ENCODE results near the gene ARHGAP30. TPM values are rescaled to one million over a fixed set of nuclear protein-coding genes. Genes with fewer than 3 reads are reported as not detected.

The ARHGAP30 gene
- total RNA-seq, 2 donors from 2014 or later: 3.2 to 5.3 TPM

- intact Hi-C loops (cut with DNase I): loop anchor here (5.0 to 10.0 kb wide), 2 partner anchors 100 to 273 kb away; partner anchors contain the start of gene KLHDC9
- peaks cover 0 to 16% of the 10 kb centered on the region in 2 donors for H3K36me3 ChIP-seq
- H3K4me1 ChIP-seq (replicated peaks): no peaks in the 10 kb centered on the region
- H3K27ac ChIP-seq: peak overlapping the region in 1 of 2 donors; percentile 35
- H3K27me3 ChIP-seq (replicated peaks; ENCODE audit: insufficient read depth): no peaks in the 10 kb centered on the region
- no peaks in the 10 kb centered on the region for H3K9me3 ChIP-seq
- DNase-seq (ENCODE audit: low spot score): peak; percentile 57
- TF ChIP-seq POLR2AphosphoS5 (IDR thresholded peaks at IDR 0.05) (peak; percentile 60), POLR2A (IDR thresholded peaks at IDR 0.05) (no peak)
- TF ChIP-seq, protein P1, sequence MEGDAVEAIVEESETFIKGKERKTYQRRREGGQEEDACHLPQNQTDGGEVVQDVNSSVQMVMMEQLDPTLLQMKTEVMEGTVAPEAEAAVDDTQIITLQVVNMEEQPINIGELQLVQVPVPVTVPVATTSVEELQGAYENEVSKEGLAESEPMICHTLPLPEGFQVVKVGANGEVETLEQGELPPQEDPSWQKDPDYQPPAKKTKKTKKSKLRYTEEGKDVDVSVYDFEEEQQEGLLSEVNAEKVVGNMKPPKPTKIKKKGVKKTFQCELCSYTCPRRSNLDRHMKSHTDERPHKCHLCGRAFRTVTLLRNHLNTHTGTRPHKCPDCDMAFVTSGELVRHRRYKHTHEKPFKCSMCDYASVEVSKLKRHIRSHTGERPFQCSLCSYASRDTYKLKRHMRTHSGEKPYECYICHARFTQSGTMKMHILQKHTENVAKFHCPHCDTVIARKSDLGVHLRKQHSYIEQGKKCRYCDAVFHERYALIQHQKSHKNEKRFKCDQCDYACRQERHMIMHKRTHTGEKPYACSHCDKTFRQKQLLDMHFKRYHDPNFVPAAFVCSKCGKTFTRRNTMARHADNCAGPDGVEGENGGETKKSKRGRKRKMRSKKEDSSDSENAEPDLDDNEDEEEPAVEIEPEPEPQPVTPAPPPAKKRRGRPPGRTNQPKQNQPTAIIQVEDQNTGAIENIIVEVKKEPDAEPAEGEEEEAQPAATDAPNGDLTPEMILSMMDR (IDR thresholded peaks at IDR 0.05): peak in 3 of 4 experiments; percentile 41 to 68 (median 68)
- WGBS: 83% methylated on average over 1 of the region's 1 CpG
- H3K4me3 ChIP-seq: no peak overlapping the region
These were observed 72.2 kb downstream of the ARHGAP30 start for GRCh38 chr1:160997323-160998038.

Small RNA genes within 50 kb of the gene (small RNA-seq; reads per million reads assigned to genes)
- gene AL591806.2: 0 reads per million in 2 donors

Other genes with a start within 250 kb of the ARHGAP30 start
- gene CD244, start 207.0 kb downstream of the ARHGAP30 start, total RNA-seq: 1 to 10 TPM in 1 of 2 donors, under 1 TPM in 1; 0.55 to 1.1 TPM
- gene ITLN1, start 184.7 kb downstream of the ARHGAP30 start, total RNA-seq: 1 to 10 TPM in 1 of 2 donors, under 1 TPM in 1; 0.96 to 7.0 TPM
- 1 to 10 TPM in 1 of 2 donors, under 1 TPM in 1; 0.82 to 2.4 TPM for gene ITLN2, start 115.1 kb downstream of the ARHGAP30 start, total RNA-seq
- gene F11R, start 48.7 kb downstream of the ARHGAP30 start, total RNA-seq: 100 to 1,000 TPM in 1 of 2 donors, 10 to 100 TPM in 1; 43.6 to 104 TPM
- gene TSTD1, start 30.9 kb downstream of the ARHGAP30 start, total RNA-seq: 100 to 1,000 TPM; 137 to 648 TPM
- 10 to 100 TPM; 46.3 to 65.8 TPM for gene USF1, start 23.9 kb downstream of the ARHGAP30 start, total RNA-seq
- 10 to 100 TPM in 1 of 2 donors, 1 to 10 TPM in 1; 9.6 to 18.6 TPM for gene NECTIN4, start 19.7 kb upstream of the ARHGAP30 start, total RNA-seq
- gene KLHDC9, start 28.5 kb upstream of the ARHGAP30 start, total RNA-seq: 10 to 100 TPM; 24.8 to 33.3 TPM
- gene PFDN2, start 48.1 kb upstream of the ARHGAP30 start, total RNA-seq: 10 to 100 TPM; 33.6 to 36.0 TPM
- gene NIT1, start 48.2 kb upstream of the ARHGAP30 start, total RNA-seq: 10 to 100 TPM; 31.1 to 51.7 TPM
- gene DEDD, start 62.8 kb upstream of the ARHGAP30 start, total RNA-seq: 10 to 100 TPM; 30.1 to 41.5 TPM
- 10 to 100 TPM; 71.3 to 72.8 TPM for gene UFC1, start 84.1 kb upstream of the ARHGAP30 start, total RNA-seq
- 10 to 100 TPM; 28.1 to 32.1 TPM for gene USP21, start 89.6 kb upstream of the ARHGAP30 start, total RNA-seq
- gene PPOX, start 96.5 kb upstream of the ARHGAP30 start, total RNA-seq: 10 to 100 TPM; 13.8 to 42.6 TPM
- gene B4GALT3, start 107.6 kb upstream of the ARHGAP30 start, total RNA-seq: 10 to 100 TPM; 38.2 to 68.7 TPM
- 1 to 10 TPM in 1 of 2 donors, under 1 TPM in 1; 0.55 to 3.4 TPM for gene ADAMTS4, start 129.2 kb upstream of the ARHGAP30 start, total RNA-seq
- 100 to 1,000 TPM; 108 to 111 TPM for gene NDUFS2, start 132.5 kb upstream of the ARHGAP30 start, total RNA-seq
- 10 to 100 TPM in 1 of 2 donors, 1 to 10 TPM in 1; 3.6 to 22.4 TPM for gene FCER1G, start 145.4 kb upstream of the ARHGAP30 start, total RNA-seq
- not detected for gene APOA2, start 153.7 kb upstream of the ARHGAP30 start, total RNA-seq
- gene TOMM40L, start 156.2 kb upstream of the ARHGAP30 start, total RNA-seq: 10 to 100 TPM in 1 of 2 donors, 1 to 10 TPM in 1; 7.5 to 15.6 TPM
- gene NR1I3, start 168.3 kb upstream of the ARHGAP30 start, total RNA-seq: not detected
- gene PCP4L1, start 188.9 kb upstream of the ARHGAP30 start, total RNA-seq: 10 to 100 TPM in 1 of 2 donors, 1 to 10 TPM in 1; 7.6 to 10.1 TPM
- 1 to 10 TPM; 2.2 to 7.3 TPM for gene MPZ, start 240.1 kb upstream of the ARHGAP30 start, total RNA-seq
- 100 to 1,000 TPM in 1 of 2 donors, 10 to 100 TPM in 1; 59.0 to 107 TPM for gene SDHC, start 244.5 kb upstream of the ARHGAP30 start, total RNA-seq

All from prostate gland (tissue), 2 donors.